H1 (cell line): ENCODE results near the gene LEUTX. TPM values are rescaled to one million over a fixed set of nuclear protein-coding genes. Genes with fewer than 3 reads are reported as not detected.

Experiments used
- JUN ChIP-seq: IDR thresholded peaks from 2 replicates; pipeline ENCODE4 v1.6.1; 2011; ENCODE audit warnings: low read depth, mild to moderate bottlenecking, improper control_type of control experiment, low read length
- SIRT6 ChIP-seq: IDR thresholded peaks from one replicate; pipeline ENCODE4 v1.7.1; 2012; ENCODE audit warnings: low read length, inconsistent platforms
- YY1 ChIP-seq: IDR thresholded peaks from 2 replicates; pipeline ENCODE4 v1.6.1; 2011; ENCODE audit warnings: low read depth, mild to moderate bottlenecking, low read length
- polyA plus RNA-seq, 7 experiments: library from polyadenylated mRNA; depleted of rRNA in 3 of 7; stranded (reverse) in 5 of 7; unstranded in 2 of 7; fragments of >200 nt in 5 of 7; fragments of 200-250 nt in 2 of 7; gene quantifications; 1 replicate in 5 of 7; 2 replicates in 1 of 7; 4 replicates in 1 of 7; pipeline versions ENCODE4 v1.2.1 to v1.2.3, GENCODE V29; 2011 to 2013; ENCODE audit warnings: missing spikeins in 2 of 7, mixed read lengths in 2 of 7
- total RNA-seq: library from RNA; stranded (reverse); fragmentation: NEBNext Ultra II Directional; extraction: Animal tissue kit (Norgen Biotek cat#: 25700); gene quantifications from 2 replicates; pipeline ENCODE4 v1.2.1, GENCODE V29; 2021
- TF ChIP-seq, protein P1 (sequence below): fragments of 300-600 bp; sonication (generic); IDR thresholded peaks from 2 replicates; pipeline ENCODE4 v1.7.1; 2012; ENCODE audit warnings: low read length, moderate library complexity, mild to moderate bottlenecking, inconsistent platforms; ENCODE audit not compliant: insufficient replicate concordance
- TF ChIP-seq, protein P2 (sequence below): IDR thresholded peaks from 2 replicates; pipeline ENCODE4 v1.6.1; 2011; ENCODE audit warnings: low read depth, mild to moderate bottlenecking, low read length; ENCODE audit not compliant: insufficient read depth

The LEUTX gene
- total and polyA plus RNA-seq, 2 of the 8 experiments (the other 6 are each of a cell fraction or from before 2014, with no cell fraction given): not detected

- TF ChIP-seq, protein P1, sequence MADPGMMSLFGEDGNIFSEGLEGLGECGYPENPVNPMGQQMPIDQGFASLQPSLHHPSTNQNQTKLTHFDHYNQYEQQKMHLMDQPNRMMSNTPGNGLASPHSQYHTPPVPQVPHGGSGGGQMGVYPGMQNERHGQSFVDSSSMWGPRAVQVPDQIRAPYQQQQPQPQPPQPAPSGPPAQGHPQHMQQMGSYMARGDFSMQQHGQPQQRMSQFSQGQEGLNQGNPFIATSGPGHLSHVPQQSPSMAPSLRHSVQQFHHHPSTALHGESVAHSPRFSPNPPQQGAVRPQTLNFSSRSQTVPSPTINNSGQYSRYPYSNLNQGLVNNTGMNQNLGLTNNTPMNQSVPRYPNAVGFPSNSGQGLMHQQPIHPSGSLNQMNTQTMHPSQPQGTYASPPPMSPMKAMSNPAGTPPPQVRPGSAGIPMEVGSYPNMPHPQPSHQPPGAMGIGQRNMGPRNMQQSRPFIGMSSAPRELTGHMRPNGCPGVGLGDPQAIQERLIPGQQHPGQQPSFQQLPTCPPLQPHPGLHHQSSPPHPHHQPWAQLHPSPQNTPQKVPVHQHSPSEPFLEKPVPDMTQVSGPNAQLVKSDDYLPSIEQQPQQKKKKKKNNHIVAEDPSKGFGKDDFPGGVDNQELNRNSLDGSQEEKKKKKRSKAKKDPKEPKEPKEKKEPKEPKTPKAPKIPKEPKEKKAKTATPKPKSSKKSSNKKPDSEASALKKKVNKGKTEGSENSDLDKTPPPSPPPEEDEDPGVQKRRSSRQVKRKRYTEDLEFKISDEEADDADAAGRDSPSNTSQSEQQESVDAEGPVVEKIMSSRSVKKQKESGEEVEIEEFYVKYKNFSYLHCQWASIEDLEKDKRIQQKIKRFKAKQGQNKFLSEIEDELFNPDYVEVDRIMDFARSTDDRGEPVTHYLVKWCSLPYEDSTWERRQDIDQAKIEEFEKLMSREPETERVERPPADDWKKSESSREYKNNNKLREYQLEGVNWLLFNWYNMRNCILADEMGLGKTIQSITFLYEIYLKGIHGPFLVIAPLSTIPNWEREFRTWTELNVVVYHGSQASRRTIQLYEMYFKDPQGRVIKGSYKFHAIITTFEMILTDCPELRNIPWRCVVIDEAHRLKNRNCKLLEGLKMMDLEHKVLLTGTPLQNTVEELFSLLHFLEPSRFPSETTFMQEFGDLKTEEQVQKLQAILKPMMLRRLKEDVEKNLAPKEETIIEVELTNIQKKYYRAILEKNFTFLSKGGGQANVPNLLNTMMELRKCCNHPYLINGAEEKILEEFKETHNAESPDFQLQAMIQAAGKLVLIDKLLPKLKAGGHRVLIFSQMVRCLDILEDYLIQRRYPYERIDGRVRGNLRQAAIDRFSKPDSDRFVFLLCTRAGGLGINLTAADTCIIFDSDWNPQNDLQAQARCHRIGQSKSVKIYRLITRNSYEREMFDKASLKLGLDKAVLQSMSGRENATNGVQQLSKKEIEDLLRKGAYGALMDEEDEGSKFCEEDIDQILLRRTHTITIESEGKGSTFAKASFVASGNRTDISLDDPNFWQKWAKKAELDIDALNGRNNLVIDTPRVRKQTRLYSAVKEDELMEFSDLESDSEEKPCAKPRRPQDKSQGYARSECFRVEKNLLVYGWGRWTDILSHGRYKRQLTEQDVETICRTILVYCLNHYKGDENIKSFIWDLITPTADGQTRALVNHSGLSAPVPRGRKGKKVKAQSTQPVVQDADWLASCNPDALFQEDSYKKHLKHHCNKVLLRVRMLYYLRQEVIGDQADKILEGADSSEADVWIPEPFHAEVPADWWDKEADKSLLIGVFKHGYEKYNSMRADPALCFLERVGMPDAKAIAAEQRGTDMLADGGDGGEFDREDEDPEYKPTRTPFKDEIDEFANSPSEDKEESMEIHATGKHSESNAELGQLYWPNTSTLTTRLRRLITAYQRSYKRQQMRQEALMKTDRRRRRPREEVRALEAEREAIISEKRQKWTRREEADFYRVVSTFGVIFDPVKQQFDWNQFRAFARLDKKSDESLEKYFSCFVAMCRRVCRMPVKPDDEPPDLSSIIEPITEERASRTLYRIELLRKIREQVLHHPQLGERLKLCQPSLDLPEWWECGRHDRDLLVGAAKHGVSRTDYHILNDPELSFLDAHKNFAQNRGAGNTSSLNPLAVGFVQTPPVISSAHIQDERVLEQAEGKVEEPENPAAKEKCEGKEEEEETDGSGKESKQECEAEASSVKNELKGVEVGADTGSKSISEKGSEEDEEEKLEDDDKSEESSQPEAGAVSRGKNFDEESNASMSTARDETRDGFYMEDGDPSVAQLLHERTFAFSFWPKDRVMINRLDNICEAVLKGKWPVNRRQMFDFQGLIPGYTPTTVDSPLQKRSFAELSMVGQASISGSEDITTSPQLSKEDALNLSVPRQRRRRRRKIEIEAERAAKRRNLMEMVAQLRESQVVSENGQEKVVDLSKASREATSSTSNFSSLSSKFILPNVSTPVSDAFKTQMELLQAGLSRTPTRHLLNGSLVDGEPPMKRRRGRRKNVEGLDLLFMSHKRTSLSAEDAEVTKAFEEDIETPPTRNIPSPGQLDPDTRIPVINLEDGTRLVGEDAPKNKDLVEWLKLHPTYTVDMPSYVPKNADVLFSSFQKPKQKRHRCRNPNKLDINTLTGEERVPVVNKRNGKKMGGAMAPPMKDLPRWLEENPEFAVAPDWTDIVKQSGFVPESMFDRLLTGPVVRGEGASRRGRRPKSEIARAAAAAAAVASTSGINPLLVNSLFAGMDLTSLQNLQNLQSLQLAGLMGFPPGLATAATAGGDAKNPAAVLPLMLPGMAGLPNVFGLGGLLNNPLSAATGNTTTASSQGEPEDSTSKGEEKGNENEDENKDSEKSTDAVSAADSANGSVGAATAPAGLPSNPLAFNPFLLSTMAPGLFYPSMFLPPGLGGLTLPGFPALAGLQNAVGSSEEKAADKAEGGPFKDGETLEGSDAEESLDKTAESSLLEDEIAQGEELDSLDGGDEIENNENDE: no peak
- TF ChIP-seq SIRT6: no peak
- TF ChIP-seq, protein P2, sequence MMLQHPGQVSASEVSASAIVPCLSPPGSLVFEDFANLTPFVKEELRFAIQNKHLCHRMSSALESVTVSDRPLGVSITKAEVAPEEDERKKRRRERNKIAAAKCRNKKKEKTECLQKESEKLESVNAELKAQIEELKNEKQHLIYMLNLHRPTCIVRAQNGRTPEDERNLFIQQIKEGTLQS: no peak
- no peak for TF ChIP-seq JUN
- no peak for TF ChIP-seq YY1
- TF ChIP-seq, all 59 proteins: peak for 0
These were observed 19.0 kb upstream of the LEUTX start (continued) for GRCh38 chr19:39759457-39760184.
